Activated CD4-positive, alpha-beta T cell treated with anti-CD3 and anti-CD28 coated beads for 1 hour (primary cell): ENCODE results near the gene RYR2.
"Not testable (repeated sequence)": the region's sequence is repeated elsewhere in the genome, so short reads cannot be mapped to it uniquely, and the experiment has no call there.

Experiments used
- DNase-seq: peaks from one replicate; pipeline ENCODE4 v3.0.0-alpha.2; 2020

The RYR2 gene

DNA sequence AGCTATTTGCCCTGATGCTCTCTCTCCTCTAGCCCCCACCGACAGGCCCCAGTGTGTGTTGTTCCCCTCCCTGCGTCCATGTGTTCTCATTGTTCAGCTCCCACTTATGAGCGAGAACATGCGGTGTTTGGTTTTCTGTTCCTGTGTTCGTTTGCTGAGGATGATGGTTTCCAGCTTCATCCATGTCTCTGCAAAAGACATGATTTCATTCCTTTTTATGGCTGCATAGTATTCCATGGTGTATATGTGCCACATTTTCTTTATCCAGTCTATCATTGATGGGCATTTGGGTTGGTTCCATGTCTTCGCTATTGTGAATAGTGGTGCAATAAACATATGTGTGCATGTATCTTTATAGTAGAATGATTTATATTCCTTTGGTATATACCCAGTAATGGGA lies 110.0 kb downstream of the RYR2 start:
- DNase-seq: not testable (repeated sequence)

GRCh38 chr1:237152506-237153335 lies 110.7 kb downstream of the RYR2 start:
- no peak for DNase-seq

- DNase-seq: no peak
These were observed 112.2 kb downstream of the RYR2 start for GRCh38 chr1:237154157-237154556.

GRCh38 chr1:237164406-237165352 lies 122.7 kb downstream of the RYR2 start:
- DNase-seq: no peak

GRCh38 chr1:237166086-237166485 lies 124.1 kb downstream of the RYR2 start:
- no peak for DNase-seq

DNA sequence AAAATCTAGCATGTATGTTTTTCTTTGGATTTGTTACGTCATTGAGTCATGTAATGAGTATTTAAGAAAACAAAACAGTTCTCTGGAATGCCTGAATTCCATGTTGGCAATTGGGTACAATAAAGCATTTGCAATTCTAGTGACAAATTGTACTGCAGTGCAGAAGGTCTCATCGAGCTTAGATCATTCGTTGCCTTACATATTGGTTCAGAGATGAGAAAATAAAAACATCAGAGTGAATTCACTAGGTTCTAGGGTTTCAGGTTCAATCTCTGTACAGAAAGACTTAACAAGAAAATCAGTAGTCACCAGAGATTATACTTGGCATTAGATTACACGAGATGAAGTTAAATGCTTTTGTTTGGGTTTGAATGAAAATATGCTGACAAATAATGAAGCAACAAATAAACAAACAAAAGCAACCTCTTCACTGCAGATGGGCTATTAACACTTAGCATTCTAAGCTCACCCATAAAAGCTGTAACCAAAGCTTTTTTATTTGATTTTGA lies 124.7 kb downstream of the RYR2 start:
- no peak for DNase-seq

GRCh38 chr1:237170149-237170548 lies 128.2 kb downstream of the RYR2 start:
- DNase-seq: no peak

DNA sequence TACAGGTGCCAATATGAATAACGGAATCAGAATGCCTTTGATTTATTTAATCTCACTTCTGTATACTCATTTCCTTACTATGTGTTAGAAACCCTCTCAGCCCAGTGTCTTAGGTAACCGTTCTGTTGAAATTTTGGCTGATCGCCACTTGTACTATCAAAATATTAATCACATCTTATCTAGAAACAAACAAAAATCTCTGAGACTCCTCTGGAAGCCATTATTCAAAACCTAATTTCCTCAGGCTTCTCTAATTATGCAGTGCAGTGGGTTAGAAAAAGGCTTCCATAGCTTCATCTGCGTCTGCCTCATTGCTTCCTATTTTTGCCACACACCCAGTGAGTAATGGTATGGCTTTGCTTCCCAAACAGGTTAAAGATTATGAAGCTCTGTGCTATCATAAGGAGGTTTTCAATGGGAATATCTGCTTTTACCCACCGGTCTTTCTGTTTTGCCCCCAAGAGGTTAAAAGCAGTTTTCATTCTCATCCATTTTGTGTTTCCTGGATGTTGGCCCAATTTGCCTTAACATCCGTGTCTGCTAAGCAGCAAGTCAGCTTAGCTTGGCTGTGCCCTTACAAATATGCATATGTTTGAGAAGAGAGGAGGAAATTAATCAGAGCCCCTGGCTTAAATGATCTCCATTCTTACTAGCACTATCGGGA lies 129.6 kb downstream of the RYR2 start:
- DNase-seq: no peak

DNA sequence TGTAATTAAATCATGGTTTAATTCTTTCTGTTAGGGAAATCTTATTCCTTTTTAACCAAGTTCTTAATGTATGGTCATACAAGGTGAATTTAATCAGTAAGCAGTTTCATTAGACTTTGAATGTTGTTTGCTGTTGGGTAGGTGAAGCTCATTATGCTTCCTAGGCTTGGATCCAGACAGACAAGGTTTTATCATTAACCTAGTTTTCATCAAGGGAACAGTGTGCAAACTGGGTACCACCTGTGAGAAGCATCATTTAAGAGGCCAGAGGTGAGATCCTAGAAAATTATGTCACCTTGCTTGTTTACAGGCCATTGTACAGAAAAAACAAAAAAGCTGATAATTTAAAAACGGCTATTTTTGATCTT lies 130.1 kb downstream of the RYR2 start:
- DNase-seq: no peak

DNA sequence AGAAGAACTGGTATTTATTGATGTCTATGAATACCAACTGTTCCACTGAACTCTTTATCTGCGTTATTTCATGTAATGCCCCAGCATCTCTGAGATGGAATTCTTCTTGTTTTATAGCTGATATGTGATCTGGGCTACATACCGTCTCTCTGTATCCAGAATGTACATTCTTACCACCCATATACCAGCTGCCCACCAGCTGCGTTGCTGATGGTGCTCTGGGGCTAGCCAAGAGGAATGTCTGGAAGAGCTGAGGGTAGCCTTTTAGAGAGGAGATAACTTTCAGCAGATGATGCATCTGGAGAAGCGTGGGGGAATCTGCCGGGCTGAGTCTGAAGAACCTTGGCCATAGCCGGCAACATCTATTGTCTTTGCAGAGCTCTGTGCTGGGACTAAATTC lies 137.5 kb downstream of the RYR2 start:
- no peak for DNase-seq

- DNase-seq: no peak
These were observed 138.3 kb downstream of the RYR2 start for GRCh38 chr1:237180256-237180655.

DNA sequence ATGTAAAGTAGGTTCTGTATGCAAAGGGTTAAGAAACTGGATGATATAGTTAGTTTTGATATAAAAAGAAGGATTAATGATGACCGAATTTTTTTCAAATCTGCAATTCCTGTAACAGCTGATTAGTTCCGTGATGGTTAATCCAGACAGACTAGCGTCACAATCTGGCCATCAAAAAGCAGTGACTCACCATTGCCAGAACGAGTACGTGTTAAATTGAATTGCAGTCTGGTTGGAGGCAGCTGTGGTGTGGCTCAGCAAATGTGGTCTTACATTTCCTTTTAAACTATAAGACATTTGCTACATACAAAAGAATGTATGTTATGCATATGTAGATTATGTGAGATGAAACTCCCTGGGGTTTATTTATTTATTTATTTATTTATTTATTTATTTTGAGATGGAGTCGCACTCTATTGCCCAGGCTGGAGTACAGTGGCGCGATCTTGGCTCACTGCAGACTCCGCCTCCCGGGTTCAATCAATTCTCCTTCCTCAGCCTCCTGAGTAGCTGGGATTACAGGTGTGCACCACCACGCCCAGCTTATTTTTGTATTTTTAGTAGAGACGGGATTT lies 139.8 kb downstream of the RYR2 start:
- DNase-seq: no peak

GRCh38 chr1:237183963-237184540 lies 142.1 kb downstream of the RYR2 start:
- no peak for DNase-seq

- DNase-seq: no peak
These were observed 144.7 kb downstream of the RYR2 start for GRCh38 chr1:237186675-237187074.

DNA sequence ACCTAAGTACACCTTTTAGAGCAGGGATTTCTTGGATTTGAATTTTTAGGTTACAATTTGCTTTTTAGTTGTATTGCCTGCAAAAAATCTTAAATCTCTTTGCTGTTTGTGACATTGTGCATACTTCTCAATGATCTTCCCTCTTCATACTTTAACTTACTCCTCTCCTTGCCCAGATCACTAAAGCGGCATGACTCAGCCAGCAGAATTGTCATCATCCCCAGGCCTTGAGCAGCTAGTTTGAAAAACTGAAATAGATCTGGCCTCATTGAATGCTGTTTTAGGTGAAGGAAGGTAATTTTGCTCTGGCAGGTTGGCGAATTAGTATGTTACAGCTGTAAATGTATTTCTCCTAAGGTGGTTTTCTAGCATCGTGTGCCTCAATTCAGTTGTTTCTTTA lies 145.9 kb downstream of the RYR2 start:
- no peak for DNase-seq

- no peak for DNase-seq
These were observed 149.4 kb downstream of the RYR2 start for GRCh38 chr1:237191403-237191802.

DNA sequence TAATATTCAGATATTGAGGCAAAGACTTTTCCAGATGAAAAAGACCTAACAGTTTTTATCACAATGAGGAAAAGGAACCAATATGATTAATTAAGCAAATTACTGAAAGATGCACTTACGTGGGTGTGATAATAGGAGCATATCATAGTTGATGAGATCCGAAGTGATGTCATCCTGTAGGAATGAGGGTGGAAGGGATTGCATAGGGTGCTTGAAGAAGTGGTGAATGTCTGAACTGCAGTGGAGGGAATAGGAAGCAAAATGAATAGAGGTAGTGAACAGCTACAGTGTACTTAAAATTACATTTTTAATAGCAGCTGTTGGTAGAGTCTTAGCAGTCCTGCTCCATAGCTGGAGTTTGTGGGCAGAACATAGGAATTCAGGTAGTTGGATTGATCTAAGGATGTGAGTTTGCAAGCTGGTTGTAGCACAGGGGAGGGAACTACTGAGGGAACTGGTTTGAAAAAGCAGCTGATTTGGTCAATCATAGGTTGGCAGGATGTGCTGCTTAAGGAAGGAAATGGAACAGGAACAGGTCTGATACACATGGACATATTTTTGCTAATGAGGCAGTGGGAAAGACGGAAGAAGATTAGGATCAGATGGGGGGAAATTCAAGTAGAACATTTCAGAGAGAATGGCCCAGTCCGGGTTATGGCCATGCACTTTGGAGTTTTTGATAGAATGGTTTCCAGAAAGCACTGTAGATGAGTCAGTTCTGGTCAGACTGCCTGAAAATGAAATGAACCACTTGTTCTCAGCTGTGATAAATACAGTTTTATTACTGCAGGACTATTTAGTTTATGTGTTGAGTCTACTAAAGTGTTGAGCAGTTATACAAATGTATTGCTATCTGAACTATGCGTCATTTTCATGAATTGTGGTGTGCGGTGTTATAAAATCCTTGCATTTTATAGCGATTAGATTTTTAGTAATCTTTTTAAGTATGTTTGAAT lies 155.8 kb downstream of the RYR2 start:
- no peak for DNase-seq

DNA sequence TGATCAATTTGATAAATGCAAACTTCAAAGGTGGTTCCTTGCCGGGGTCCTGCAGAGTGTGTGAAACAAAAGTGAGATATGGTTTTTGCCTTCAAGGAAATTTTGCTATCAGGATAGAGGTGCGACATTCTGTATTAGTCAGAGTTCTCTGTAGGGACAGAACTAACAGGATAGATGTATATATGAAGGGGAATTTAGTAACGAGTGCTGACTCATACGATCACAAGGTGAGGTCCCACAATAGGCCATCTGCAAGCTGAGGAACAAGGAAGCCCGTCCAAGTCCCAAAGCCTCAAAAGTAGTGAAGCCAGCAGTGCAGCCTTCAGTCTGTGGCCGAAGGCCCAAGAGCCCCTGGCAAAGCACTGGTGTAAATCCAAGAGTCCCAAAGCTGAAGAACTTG lies 157.0 kb downstream of the RYR2 start:
- no peak for DNase-seq

DNA sequence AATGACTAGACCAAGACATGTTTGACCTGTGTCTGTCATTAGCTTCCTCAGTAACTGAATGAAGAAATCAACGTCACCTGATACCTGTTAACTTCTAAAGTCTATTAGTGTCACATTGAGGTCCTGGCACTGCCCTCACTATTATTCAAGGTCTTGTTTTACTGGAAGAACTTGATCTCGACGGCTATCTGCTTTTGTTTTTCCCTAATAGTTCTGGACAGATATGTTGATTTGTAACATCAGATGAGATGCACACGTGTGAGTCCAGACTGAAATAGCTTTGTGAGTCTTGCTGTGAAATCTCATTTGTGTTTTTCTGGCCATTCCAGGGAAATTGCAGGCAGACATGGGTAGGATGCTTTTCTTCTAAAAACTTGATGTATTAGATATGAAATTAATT lies 159.2 kb downstream of the RYR2 start:
- DNase-seq: no peak

- DNase-seq: no peak
These were observed 162.9 kb downstream of the RYR2 start for GRCh38 chr1:237204841-237205240.

- DNase-seq: no peak
These were observed 163.5 kb downstream of the RYR2 start for GRCh38 chr1:237205400-237206064.
